GM19455 (cell line): ENCODE results near the gene TTC22.

Source experiments
- ATAC-seq: cut with Tn5 transposase; IDR thresholded peaks from one replicate; pipeline ENCODE4 v1.9.1; 2021; ENCODE audit not compliant: unreplicated experiment

The TTC22 gene

DNA sequence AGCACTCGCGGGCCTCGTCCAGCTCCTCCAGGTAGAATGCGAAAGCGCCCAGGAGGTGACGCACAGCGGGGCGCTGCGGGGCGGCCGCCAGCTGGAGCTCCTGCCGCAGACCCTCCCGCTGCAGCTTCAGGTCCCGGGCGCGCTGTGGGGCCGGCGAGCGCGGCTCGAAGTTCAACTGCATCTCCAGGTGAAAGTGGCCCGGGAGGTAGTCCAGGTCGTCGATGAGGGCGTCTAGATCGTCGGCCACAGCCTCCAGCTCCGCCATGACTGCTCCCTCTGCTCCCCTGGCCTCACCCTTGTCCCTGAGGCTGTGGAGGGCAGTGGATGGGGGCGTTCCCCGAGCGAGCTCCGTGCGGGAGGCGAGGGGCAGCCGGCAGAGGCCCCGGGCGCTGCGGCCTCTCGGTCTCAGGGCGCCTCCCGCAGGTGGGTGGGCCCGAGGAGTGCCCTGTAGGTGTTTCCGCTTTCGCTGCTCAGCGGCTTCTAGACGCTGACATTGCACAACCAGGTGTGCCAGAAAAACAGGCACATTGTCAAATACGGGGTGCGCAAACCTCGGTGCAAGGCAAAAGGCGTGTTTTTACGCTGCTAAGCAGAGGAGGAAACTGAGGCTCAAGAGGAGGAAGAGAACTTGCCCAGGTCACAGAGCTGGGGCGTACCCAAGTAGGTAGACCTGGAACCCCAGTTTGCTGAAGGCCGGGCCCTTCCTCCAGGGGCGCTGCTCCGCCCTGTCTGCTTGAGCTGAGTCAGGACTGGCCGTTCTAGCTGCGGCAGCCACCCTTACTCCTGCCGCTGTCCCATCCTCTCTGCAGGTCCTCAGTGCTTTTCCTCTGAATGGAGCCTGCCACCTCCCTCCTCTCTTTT, at the start of gene TTC22:
Gene TTC22, minus strand, starts transcription at position 425 of the 861 bp plus-strand sequence. Its CDS starts 160 bp downstream, at position 265.
- peak; percentile 81 for ATAC-seq

DNA sequence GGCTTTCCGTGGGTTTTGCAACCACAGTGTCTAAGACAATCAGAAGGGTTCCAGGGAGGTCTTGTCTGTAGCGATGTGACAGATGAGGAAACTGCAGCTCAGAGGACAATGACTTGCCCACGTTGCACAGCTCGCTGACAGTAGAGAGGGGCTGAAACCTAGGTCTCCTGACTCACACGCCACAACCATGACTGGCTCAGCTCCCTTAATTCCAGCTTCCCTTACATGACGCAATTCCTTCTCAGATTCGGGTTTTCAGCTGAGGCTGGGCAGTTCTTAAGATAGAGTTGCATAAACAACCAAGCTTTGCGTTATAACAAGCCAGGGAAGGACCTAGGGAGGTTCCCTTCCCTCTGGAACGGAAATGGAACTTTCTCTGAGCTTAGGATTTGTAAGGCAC, 49.6 kb upstream of the TTC22 start:
- no peak for ATAC-seq

DNA sequence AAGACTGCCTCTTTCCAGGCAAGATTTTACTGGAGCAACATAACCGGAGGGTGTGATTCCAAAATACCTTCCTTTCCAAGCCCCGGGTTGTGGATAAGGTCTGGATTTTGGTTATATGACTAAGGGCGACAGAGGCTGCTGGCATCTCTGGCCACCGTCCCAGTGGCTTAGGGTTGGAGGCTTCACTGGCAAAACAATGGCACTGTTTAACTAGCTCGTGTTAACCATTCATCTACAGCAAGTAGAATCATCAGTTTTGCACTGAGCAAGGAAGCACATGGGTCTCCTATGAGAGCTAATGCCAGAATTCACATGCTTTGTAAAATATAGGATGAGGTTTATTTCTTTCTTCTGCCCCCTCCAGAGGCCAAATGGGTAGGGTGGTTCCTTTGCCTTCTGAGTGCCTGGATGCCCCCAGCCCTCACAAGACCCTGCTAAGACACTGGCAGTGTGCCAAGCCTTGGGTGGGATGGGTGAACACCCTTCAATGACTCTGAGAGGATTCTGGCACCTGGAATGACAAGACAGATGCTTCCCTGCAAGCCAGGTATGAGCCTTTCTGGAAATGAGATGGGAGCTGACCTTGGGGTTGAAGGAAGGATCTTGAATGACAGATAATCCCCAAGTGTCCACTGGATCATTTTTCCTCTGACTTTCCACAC, 49.1 kb upstream of the TTC22 start:
- no peak for ATAC-seq

DNA sequence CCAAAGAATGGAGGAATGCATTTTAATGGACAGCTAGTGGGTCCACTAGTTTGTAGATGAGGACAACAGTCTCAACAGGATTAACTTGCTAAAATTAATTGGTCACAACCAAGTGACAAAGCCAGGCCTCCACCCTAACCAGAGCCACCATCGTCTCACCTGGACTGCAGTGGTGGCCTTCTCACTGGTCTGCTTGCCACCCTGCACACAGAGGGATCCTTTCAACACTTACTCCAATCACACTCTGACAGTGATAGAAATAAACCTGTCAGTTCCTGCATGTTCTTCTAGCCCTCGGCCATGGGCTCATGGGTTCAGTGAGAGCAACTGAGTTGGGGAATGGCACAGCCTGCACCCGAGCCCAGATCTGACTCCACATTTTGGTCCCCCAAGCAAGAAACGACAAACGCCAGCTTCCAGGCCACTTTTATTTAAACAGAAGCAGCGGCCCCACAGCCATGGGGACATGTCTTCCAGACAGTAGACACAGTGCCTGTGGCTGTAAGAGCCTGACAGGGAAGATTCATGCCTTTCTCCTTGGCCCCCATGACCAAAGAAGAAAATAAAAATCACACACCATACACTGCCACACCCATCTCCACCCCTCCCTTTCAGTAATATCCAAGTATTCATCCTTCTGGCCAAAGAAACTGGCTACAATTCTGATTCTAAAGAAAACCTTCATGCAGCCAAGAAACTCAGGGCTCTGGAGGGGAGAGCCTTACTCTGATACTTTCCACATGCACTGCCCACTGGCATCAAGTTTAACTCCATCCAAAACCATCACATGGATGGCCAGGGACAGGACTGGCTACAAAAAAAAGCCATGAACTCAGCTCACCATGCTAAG, 48.3 kb upstream of the TTC22 start:
- ATAC-seq, result no peak

DNA sequence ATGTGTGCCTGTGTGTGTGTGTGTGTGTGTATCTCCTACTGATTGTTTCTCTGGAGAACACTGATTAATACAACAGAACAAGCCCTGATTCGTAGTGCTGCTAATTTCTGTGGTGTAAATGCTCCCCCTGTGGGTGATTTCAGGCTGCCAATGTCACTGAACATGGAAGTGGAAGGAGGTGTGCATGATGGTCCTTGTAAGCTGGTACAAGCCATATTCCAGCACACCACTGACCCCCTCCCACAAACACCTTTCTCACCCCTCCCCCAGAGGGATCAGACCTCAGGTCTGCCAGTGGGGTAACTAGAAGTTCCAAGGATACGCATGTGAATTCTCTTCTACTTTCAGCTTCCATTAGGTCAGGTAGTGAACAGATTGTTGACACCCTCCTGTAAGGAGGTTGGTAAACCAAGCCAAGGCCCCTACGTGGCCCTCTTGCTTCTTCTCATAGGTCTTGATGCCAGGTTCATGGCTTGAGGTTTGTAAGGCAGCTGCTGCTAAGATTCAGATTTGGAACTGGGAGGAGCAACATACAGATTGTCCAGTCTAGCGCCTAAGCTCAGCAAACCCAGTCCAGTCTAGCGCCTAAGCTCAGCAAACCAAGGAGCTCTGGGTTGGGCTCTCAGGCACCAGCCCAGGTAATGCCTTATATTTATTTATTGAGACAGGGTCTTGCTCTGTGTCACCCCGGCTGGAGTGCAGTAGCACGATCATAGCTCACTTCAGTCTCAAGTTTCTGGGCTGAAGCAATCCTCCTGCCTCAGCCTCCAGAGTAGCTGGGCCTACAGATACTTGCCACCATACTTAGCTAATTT, 47.2 kb upstream of the TTC22 start:
- no peak for ATAC-seq

DNA sequence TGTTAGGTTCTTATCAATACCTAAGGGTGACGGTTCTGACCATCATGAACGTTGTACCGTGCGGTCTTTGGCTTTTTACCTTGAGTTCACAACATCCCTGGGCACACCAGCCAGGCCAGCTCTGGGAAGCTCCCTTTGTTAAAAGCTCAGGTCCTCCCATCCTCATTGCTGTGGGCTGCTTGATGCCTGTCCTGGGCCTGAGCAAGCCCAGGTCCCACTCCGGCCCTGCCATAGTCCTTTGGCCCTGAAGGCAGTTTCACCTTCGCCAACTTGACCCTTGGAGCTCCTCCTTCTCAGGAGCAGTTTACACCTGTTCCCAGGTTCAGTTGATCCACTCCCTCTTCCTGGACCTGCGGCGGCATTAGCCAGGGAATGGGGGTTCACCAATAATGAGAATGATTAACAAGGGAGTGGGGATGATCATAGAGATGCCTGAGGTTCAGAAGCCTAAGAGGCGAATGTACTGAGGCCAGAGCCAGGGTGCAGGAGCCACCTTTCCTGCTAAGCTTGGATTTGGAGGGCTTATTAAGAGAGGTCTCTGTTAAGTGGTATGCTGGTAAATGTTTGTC, 45.7 kb upstream of the TTC22 start:
- no peak for ATAC-seq

DNA sequence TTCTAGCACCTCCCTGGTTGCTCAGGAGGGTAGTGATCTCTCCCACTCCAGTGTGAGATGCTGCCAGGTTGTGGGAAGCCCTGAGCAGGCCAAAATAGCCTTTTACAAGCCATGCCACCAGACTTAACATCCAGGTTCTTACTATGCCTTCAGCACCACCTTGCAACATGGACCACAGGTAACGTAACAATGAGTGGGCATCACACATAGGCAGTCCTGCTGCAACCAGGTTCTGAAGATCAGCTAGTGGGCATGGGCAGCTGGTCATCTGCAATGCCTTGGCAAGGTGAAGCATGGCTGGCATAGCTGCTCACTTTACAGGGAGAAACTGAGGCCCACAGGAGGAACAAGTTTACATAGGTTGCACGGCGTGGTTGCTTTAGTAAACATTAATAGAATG, 45.2 kb upstream of the TTC22 start:
- no peak for ATAC-seq

DNA sequence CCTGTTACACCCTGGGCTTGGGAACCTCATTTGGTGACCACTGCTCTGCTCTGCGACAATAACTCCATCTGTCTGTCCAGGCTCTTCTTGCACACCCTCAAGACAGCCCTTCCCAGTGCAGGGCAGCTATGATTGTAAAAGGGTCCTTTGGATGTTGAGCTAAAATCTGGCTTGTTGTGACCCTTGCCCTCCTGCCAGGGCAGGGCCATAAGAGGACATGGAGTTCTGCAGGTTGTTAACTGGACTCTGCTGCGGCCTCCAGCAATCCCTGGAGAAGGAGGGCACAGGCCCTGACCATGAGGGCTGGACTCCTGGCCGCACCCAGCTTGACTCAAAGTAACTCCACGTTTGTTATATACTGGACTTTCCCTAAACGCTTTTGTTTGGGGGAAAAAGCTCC, 44.6 kb upstream of the TTC22 start:
- ATAC-seq, result no peak

DNA sequence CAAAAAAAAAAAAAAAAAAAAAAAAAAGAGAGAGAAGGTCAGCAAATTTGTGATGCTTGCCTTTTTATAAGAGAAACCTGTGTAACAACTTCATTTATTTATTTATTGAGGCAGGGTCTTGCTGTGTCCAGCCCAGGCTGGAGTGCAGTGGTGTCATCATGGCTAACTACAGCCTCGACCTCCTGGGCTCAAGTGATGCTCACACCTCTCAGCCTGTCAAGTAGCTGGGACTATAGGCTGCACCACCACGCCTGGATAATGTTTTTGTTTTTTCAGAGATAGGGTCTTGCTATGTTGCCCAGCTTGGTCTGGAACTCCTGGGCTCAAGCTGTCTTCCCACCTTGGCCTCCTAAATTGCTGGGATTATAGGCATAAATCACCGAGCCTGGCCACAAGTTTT, 43.4 kb upstream of the TTC22 start:
- no peak for ATAC-seq

DNA sequence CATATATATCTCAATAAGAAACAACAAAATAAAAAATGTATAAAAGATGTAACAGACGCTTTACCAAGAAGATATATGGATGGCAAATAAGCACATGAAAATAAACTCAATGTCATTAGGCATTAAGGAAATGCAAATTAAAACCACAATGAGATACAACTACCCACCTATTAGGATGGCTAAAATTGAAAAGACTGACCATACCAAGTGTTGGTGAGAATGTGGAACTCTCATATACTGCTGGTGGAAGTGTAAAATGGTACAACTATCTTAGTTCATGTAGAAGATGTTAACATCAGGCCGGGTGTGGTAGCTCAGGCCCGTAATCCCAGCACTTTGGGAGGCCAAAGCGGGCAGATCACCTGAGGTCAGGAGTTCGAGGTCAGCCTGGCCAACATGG, 42.3 kb upstream of the TTC22 start:
- no peak for ATAC-seq

DNA sequence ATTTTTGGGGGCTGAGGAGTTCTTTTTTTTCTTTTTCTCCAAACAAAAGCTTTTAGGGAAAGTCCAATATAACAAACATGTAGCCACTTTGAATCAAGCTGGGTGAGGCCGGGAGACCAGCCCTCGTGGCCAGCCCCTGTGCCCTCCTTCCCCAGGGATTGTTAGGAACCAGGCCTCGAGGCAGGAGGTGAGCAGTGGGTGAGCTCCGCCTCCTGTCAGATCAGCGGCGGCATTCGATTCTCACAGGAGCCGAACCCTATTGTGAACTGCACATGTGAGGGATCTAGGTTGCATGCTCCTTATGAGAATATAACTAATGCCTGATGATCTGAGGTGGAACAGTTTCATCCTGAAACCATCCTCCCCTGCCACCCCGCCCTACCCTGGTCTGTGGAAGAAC, 41.8 kb upstream of the TTC22 start:
- ATAC-seq, result no peak

DNA sequence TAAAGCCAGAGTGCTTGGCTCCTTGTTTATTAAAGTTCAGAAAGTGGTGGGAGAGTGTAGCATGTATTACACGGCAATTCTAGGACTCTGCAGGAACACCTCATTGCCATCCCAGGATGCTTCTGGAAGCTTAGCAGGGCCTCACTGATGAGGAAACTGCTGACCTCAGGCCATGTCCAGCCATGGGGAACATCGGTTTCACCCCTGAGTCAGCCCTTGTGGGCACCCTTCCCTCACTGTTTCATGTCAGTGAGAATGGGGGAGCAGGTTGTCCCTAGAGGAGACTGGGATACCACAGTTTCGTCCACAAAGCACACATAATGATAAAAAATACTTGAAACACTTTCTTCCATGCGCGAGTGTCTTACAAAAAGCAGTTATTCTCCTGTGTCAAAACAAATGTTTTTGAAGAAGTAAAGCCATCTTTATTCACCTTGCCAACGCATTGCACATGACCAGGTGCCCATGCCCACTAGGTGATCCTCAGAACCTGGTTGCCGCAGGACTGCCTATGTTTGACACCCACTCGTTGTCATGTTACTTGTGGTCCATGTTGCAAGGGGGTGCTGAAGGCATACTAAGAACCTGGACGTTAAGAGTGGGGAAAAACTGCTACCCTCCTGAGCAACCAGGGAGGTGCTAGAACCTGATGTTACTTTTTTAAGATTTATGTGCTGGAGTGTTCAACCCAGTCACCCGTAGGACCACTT, 41.2 kb upstream of the TTC22 start:
- no peak for ATAC-seq

DNA sequence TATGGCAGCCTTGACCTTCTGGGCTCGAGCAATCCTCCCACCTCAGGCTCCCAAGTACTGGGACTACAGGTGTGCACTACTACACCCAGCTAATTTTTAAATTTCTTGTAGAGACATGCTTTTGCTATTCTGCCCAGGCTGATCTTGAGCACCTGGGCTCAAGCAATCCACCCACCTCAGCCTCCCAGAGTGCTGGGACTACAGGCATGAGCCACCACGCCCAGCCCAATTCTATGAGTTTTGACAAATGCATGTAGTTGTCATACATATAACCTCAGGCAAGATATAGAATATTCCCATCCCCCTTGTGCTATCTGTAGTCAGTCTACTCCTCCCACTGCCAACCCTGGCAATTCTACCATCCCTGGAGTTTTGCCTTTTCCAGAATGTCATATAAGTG, 38.7 kb upstream of the TTC22 start:
- no peak for ATAC-seq

DNA sequence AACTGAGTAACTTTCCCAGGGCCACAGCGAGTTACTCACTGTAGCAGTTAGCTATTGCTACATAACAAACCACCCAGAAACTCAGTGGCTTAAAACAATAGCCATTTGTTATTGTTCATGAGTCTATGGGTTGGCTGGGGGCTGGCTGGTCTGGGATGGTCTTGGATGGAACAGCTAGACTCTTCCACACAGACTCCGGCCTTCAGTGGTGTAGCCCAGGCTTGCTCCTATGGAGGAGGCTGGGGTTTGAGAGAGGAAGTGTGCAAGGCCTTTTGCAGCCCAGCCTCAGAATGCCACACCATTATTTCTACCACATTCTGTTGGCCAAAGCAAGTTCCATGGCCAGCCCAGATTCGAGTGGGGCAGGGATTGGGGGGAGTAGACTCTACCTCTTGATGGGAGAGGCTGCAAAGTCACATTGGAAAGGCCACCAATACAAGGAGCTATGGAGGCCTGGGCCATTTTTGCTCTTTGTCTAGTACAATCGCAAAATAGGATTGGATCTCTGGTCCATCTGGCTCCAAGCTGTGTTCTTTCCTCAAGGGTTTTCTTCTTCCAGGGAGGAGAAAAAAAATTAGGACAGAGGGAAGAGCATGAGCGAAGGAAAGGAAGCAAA, 37.5 kb upstream of the TTC22 start:
- no peak for ATAC-seq

DNA sequence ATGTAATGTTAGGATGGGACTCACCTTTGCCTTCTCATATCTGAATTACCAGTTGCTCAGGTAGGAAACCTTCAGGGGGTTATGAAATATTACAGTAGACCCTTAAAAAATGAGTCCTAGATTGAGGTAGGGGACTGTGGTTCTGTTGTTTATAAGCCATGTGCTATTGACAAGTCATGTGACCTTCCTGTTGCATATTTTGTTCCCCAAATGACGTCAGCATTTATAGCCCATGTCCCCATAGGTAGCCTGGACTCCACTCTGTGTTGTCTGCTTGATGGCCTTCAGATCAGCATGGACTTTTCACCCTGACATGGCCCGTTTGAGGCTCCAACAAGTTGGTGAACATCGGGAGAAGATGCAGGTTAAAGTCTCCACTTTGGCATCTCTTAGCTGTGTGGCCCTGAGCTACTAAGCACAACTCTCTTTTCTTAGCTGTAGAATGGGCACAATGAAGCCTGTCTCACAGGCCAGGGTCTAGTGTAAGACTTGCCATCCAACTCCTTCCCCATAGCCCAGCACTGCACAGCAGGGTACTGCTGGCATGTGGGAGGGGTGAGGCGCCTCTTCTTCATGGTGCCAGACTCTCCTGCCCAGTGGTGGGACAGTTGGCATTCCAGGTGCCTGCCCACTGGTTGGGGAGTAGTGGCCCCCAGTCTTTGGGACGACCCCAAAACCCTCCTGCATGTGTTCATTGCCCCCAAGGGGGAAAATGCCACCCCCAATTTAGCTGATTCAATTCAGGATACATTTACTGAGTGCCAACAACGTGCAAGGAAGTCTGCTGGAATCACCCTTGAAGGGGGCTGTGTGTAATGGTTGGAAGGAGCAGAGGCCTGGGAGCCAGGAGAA, 36.1 kb upstream of the TTC22 start:
- ATAC-seq, result no peak

DNA sequence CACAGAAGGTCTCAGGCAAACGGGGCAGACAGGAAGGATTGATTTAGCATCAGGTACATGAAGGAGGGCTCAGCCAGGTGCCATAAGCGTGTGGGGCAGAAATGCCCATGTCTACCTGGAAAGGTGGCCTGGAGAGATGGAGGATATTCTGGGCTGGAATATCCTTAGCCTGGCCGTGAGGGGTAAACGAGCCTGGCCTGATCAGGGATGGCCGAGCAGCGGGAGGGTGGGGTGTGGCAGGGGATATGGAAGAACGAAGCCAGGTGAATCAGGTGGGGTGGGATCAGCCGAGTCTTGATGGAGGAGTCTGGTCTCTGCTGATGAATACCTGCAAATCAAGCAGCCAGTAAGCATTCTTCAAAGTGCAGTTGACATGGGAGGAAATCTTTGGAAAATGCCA, 35.5 kb upstream of the TTC22 start:
- ATAC-seq, result no peak

DNA sequence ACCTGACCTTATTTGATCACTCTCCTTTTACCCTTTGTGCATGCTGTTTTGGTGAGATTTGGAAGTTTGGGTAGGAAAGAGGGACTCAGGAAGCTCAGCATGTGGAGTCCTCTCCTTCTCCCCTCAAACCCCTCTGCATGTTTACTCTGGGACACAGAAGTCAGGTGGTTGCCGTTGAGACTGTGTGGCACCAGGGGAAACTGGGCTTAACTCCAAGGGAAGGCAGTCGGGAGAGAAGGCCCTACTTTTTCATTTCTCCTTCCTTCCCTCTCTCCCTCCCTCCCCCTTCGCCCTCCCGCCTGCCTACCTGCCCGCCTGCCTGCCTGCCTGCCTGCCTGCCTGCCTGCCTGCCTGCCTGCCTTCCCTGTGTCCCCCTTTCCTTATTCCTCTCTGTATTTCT, 34.8 kb upstream of the TTC22 start:
- ATAC-seq, result no peak

DNA sequence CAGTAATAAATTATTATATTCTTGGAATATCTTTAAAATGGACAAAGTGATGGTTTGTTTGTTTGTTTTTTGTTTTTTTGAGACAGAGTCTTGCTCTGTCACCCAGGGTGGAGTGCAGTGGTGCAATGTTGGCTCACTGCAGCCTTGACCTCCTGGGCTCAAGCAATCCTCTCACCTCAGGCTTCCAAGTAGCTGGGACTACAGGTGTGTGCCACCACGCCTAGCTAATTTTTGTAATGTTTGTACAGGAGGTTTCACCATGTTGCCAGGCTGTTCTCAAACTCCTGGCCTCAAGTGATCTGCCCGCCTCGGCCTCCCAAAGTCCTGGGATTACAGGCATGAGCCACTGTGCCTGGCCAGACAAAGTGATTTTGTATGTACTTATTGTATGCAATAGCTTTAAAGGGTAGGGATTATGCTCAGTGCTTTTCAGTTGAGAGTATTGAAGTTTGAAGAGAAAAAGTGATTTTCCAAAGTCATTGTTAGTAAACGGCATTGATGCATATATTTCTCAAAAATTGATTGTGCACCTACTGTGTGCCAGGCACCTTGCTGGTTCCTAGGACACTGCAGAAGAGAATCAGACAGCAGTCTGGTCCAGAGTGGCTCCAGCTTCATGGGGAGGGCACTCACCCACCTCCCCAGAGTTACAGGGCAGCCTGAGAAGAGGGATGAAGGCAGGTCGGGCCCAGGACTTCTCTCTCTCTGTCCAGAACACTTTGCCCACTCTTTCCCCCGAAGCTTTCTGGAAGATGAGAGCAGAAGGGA, 34.2 kb upstream of the TTC22 start:
- no peak for ATAC-seq
